ENCODE data around the gene BARD1. TPM values are rescaled to one million over a fixed set of nuclear protein-coding genes. Genes with fewer than 3 reads are reported as not detected.

The BARD1 gene
- total RNA-seq, 1 donor from 2014 or later: 63.3 TPM

DNA sequence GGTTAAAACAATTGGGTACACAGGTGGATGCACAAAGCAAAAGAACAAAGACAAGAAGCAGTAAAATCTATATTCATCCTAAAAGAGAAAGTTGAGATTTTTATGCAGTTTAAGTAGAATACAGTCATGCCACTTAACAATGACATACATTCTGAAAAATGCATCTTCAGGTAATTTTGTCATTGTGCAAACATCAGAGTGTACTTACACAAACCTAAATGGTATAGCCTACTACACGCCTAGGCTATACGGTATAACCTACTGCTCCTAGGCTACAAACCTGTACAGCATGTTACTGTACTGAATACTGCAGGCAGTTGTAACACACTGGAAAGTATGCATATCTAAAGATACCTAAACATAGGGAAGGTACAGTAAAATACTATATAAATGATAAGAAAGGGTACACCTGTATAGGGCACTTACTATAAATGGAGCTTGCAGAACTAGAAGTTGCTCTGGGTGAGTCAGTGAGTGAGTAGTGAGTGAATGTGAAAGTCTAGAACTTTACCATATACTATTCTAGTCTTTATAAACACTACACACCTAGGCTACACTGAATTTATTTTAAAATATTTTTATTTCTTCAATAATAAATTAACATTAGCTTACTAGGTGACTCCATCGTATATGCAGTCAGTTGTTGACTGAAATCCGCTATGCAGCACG, 132.9 kb downstream of the BARD1 start:
- no peak for DNase-seq (ENCODE audit: low spot score)
